Stimulated activated CD8-positive, alpha-beta memory T cell treated with anti-CD3 and anti-CD28 coated beads, Interleukin-15, amount 100 ng/mL, for 24 hours (primary cell): ENCODE data around the gene BICD2.

Source experiments
- DNase-seq: peaks from one replicate; pipeline ENCODE4 v3.0.0-alpha.2; 2020; ENCODE audit warnings: low read depth

BICD2 gene

DNA sequence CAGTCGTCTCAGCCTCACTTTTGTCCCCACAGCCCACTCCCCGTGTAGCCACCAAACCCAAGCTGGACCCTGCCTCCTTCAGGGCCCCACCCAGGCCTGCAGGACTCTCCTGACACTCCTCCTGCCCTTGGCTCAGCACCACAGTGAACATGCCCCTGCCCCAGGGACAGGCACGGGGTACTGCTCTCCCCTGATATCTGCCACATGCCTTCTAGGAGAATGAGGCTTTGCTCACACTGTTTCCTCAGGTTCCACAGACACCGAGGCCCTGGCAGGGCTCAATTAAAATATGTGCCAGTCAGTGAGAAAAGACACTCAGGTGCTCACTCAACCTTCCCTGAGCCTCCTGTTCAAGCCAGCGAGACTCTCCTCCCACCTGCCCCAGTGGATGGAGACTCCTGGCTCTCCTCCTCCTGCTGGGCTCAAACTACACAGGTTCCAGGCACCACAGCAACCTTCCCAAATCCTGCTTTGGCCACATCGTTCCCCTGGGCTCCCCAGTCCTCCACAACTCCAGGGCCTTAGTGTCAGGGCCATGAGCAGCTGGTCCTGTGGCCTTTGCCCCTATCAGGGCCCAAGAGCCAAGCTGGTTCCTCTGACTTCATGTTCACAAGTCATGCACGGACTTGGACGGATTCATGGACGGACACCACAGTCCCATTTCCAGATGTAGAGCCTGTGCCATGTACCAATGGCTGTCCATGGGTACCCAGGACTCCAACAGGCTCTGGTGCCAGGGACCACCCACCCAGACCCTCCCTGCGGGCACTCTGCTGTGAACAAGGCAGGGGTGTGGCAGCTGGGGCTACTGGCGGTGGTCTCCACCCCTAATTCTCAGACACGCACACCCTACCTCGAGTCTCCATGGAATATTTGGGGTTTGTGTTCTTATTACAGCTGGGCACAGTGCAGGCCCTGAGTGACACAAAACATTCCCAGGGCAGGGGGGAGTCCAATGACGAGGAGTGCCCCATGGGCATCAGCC, 36.6 kb downstream of the BICD2 start:
- DNase-seq = no peak

GRCh38 chr9:92726971-92727715, 37.5 kb downstream of the BICD2 start:
- no peak for DNase-seq

DNA sequence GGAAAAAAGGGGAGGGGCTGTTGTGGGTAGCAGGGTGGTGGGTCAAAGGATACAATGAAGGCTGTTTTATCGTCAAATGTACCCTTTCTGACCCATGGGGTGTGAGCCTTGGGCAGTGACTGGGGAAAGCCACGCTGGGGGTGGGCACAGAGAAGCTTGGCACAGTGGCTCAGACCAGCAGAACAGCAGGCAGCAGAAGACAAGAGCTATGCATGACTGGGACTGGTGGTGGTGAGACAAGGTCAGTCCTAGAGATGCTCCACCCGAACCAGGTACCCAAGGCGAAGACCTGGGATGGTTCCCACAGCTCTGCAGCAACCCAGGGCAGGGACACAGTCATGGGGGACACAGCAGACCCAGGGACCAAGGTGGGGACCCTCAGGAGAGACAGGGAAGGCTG, 38.3 kb downstream of the BICD2 start:
- no peak for DNase-seq

- no peak for DNase-seq
These were observed 38.9 kb downstream of the BICD2 start for GRCh38 chr9:92725766-92726165.

GRCh38 chr9:92725266-92725545, 39.4 kb downstream of the BICD2 start:
- DNase-seq = no peak

DNA sequence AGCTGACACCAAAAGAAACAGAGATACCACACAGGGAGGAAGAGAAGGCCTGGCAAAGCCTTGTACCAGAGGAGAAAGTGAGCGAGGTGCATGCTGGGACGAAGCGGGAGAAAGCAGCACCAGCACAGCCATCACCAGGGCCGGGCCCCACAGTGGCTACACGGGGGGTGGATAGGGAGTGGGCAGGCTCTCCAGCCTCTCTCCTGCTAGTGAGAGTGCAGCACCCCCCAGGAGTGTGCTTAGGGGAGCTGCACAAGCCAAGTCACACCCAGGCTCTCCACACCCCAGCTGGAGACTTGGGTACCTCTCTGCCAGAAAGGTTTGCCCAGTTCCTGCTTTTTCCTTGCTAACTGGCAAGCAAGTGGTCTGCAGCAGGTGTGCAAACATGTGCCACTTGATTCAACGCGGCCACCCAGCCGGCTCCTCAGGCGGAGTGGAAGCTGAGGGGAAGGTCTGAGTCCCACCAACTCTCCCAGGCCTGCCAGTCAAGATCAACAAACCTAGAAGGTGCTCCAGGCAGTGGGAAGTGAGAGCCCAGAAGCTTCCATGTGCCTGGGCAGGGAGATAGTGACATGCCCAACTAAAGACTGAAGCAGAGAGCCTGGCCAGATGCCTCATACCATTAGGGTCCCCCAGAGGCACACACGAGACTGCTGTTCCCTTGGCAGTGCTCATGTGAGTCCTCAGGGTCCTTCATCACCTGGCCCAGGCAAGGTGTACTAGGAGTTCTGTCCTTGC, 39.9 kb downstream of the BICD2 start:
- no peak for DNase-seq

DNA sequence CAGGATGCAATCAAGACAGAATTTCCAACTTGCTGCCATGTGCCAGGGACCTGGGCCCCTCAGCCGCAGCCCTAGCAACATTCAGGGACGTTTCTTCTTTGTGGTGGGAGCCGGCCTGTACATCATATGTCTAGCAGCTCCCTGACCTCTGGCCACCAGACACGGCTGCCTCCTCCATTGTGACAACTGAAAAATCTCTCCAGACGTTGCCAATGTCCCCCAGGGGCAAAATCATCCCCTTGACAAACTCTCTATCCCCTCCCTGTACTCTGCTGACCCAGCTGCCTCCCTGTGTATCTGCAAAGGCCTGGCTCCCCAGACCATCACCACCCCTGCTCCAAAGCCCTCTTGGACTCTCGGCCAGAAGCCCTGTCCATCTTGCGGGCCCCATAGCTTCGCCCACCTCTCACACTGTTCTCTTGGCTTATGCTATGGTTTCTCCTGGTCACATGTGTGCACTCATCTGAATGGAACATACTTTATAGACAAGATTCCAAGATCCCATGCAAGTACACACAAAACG, 40.8 kb downstream of the BICD2 start:
- no peak for DNase-seq

DNA sequence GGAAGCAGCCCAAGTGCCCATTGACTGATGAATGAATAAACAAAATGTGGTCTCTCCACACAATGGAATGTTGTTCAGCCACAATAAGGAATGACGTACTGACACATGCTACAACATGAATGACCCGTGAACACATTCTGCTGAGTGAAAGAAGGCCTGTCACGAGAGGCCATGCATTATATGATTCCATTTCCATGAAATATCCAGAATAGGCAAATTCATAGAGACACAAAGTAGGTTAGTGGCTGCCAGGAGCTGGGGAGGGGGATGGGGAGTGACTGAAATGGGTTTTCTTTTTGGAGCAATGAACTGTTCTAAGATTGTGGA, 41.4 kb downstream of the BICD2 start:
- no peak for DNase-seq

DNA sequence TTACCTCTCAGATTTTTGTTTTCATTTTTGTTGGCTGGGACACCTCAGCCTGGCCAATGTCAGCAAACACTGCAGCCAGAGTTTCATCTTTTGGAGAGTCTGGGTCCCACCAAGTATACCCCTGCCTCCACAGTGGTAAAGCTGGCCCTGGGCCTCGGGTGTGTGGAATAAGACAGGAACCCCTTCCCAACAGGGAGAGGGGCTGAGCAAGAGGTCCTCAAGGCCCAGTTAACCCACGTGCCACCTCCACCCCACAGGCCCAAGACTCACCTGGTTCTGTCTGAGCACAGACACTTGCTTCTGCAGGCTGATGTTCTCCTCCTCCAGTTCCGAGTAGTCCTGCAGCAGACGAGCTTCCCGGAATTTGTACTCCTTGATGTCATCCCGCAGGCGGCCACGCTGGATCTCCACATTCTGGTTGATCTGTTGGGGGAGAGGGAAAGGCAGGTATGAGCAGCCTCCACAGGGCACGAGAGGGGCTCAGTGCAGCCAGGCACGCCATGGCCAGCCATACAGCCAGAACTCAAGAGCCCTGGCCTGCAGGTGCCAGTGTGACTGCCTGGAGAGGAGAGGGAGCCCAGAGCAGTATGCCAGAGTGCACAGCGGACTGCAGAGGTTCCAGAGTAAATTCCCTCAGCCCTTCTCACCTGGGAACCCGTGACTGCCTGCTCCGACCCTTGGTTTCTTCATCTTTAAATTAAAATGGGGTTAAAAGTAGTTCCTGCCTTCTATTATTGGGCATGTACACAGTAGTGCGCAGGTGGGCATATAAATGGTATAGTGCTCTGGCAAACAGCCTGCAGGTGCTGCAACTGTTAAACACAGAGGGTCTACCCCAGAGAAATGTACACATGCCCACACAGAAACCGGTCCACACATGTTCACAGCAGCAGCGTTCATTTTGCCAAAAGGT, 42.0 kb downstream of the BICD2 start:
- no peak for DNase-seq

GRCh38 chr9:92721548-92721947, 43.1 kb downstream of the BICD2 start:
- no peak for DNase-seq

DNA sequence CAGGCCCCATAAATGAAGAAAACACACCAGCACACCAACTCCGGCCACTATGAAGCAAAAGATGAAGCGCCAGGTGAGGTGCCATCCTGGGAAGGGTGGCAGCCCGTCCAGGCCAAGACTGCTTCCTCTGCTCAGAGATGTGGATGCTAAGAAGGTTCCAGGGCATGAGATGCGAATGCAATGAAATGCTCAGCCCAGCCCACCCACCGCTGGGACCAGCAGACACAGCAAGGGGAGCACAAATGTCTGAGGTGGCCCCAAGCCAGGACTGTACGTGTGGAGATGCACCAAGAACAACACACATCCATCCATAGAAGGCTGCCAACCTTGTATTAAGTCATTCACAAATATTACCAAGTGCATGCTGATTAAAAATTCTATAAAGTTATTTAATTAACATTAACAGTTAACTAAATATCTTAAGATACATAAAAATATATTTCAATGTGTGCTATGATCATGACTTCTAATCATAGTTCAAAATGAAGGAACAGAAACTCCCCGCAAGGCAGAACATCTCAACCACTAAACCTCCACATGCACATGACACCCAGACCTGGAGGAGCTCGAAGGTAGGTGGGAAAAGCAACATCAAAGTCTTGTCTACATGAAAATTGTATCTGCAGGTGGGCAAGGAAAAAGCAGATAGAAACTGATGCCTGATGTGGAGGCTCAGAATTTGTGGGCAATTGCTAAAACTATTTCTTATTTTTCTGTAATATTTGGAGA, 43.7 kb downstream of the BICD2 start:
- DNase-seq = no peak

DNA sequence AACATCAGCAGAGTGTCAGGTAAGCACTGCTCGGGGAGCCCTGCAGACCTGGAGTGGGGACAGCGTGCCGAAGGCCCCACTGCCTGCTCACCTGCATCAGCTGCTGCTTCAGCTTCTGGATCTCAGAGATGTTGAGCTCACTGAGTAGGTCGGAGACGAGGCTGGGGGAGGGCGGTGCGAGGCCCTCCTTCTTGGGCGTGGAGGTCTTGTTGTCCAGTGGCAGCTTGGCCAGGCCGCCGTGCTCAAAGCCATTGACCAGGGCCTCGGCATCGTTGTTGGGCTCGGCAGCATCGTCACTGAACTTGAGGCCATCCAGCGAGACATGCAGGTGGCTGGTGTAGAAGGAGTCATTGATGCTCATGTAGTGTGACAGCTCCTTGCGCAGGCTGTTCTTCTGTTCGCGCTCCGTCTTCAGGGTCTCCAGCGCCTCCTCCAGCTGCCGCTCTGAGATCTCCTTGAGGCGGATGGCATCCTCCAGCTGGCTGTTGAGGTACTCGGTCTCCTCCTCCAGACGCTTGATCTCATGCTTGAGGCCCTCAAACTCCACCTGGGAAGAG, 44.3 kb downstream of the BICD2 start:
- no peak for DNase-seq

DNA sequence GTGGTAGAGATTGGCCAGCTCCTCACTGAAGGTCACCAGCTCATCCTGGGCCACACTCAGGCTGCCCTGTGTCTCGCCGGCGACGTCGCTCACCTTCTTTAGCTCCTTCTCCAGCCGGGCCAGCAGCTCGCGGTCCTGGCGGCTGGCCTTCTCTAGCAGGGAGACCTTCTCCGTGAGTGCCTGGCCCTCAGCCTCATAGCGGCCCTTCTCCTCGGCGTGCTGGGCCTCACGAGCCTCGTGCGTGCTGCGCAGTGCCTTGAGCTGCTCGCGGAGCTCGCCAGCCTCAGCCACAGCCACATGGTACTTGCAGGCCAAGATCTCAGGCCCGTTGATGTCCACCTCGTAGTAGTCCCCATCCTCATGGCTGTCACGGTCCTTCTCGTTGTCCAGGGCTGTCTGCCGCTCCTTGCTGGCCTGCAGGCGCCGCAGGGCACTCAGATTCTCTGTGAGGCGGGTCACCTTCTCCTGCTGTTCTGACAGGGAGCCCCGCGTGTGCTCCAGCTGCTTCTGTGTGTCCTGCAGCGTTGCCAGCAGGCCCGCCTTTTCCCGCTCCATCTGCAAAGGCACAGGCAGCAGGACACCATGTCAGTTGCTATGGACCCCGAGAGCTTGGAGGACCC, 45.5 kb downstream of the BICD2 start:
- no peak for DNase-seq

- DNase-seq = no peak
These were observed 46.3 kb downstream of the BICD2 start for GRCh38 chr9:92718086-92719001.

DNA sequence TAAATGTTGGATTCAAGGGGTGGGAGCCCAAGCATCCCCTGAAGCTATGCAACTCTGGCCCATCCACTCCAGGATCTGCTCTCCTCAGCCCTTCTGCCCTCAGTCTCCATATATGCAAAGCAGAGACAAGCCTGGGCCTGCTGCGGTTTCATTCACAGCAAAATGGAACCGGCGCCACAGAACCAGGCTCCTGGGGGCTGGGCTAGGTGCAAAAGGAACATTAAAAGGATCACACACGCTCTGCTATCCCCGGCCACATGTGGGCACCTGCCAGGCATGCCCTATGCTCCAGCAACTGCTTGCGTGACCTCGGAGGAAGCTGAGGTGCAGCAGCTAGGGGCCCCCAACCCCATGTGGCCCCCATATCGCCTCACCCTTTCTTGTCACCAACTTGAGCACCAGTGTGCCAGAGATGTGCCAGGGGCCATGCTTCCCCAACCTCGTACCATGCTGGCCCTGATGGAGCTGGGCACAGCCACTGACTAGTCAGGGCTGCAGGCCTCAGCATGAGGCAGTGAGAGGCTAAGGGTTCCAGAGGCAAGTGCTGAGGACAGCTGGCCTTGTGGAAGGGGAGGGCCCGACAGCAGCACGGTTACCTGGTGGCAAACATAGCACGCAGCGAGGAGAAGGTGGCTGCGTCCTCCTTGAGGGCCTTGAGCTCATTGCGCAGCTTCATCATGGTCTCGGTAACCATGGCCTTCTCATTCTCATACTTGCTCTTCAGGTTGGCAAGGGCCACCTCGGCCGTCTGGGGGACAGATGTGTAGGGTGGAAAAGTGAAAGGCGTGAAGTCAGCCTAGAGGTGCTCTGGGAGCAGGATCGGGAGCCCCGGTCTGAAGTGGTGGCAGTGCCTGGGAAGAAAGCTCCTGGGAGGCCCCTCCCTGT, 47.2 kb downstream of the BICD2 start:
- no peak for DNase-seq

- peak; percentile 83 for DNase-seq
These were observed 48.1 kb downstream of the BICD2 start for GRCh38 chr9:92716557-92716956.

DNA sequence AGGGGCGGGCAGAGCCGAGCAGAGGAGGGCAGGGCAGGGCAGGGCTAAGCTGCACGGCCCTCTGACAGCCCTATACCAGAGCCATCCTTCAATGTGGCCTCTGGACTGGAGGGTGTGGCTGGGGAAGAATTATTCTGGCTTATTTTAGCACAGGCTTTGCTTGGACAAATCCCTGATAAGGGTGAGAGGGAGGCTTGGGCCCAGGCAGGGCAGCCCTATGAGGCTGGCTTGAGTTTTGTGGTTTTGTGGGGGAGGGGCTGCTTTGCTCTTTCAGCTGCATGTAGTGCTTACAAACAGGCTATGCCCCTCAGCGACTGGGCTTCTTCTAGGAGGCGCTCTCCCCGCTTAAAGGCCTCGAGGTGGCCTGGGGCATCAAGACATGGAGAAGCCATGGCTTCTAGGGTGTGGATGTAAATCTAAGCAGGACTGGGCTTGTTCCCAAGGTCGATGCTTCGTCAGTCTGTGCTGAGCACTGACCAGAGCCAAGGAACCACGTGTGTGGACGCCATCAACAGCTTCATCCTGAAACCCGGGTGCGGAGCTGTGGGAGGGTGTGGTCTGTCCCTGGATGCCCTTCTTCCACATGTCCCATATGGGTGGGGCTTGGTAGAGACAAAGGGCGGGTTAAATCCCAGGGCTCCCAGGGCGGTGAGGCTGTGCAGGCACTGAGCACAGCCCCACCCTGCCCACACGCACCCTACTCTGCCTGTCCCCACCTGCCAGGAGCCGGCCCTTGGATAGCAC, 49.0 kb downstream of the BICD2 start:
- DNase-seq = no peak
